Loucy (cell line): ENCODE data around the gene CCDC81.

Source experiments
- H2AFZ ChIP-seq: fragments of 200-600 bp; sonication (generic); 2 replicates; pipeline ENCODE4 v1.6.0; 2016; ENCODE audit warnings: antibody characterized with exemption, mild to moderate bottlenecking, low read length, moderate library complexity
- H3F3A ChIP-seq: fragments of 200-600 bp; 2 replicates; pipeline ENCODE4 v1.6.0; 2016; ENCODE audit warnings: antibody characterized with exemption, low read depth, mild to moderate bottlenecking
- H3K27me3 ChIP-seq: fragments of 200-600 bp; sonication (generic); 2 replicates; pipeline ENCODE4 v1.6.1; 2014; ENCODE audit warnings: low read length, mild to moderate bottlenecking; ENCODE audit not compliant: insufficient read depth, poor library complexity, severe bottlenecking
- H3K36me3 ChIP-seq: fragments of 200-600 bp; sonication (generic); 2 replicates; pipeline ENCODE4 v1.6.1; 2016; ENCODE audit warnings: low read length; ENCODE audit not compliant: insufficient read depth
- H3K4me1 ChIP-seq: fragments of 200-600 bp; sonication (generic); 2 replicates; pipeline ENCODE4 v1.5.1; 2014; ENCODE audit warnings: low read length, mild to moderate bottlenecking; ENCODE audit not compliant: insufficient read depth, poor library complexity, severe bottlenecking
- H3K4me2 ChIP-seq: fragments of 200-600 bp; sonication (generic); 2 replicates; pipeline ENCODE4 v1.6.0; 2014; ENCODE audit warnings: antibody characterized with exemption, low read length, low read depth, mild to moderate bottlenecking; ENCODE audit not compliant: poor library complexity, severe bottlenecking
- H3K4me3 ChIP-seq: fragments of 200-600 bp; sonication (generic); 2 replicates; pipeline ENCODE4 v1.5.1; 2014; ENCODE audit warnings: low read length, mild to moderate bottlenecking, mixed read lengths; ENCODE audit not compliant: poor library complexity, severe bottlenecking
- H3K79me2 ChIP-seq: fragments of 200-600 bp; sonication (generic); 2 replicates; pipeline ENCODE4 v1.6.1; 2014; ENCODE audit warnings: low read length; ENCODE audit not compliant: insufficient read depth
- H3K9ac ChIP-seq: fragments of 200-600 bp; sonication (generic); 2 replicates; pipeline ENCODE4 v1.6.0; 2014; ENCODE audit warnings: mild to moderate bottlenecking, low read depth, low read length, moderate library complexity; ENCODE audit not compliant: poor library complexity, severe bottlenecking
- H3K9me2 ChIP-seq: fragments of 200-600 bp; sonication (generic); replicated peaks from 2 replicates; pipeline ENCODE4 v1.6.1; 2016; ENCODE audit warnings: low read depth, low read length, mixed read lengths
- H3K9me3 ChIP-seq: fragments of 200-600 bp; sonication (generic); 2 replicates; pipeline ENCODE4 v1.6.1; 2014; ENCODE audit warnings: mild to moderate bottlenecking, antibody characterized with exemption, low read length, low read depth; ENCODE audit not compliant: insufficient read depth
- H4K20me1 ChIP-seq: fragments of 200-600 bp; sonication (generic); 2 replicates; pipeline ENCODE4 v1.6.0; 2014; ENCODE audit warnings: antibody characterized with exemption, low read length, mild to moderate bottlenecking; ENCODE audit not compliant: insufficient read depth, poor library complexity, severe bottlenecking
- CTCF ChIP-seq: fragments of 200-600 bp; sonication (generic); conservative IDR thresholded peaks from 2 replicates; pipeline ENCODE4 v1.5.1; 2014; ENCODE audit warnings: mild to moderate bottlenecking, antibody characterized with exemption, low read length
- EZH2phosphoT487 ChIP-seq: fragments of 200-600 bp; IDR thresholded peaks from 2 replicates; pipeline ENCODE4 v1.6.1; 2018; ENCODE audit warnings: antibody characterized with exemption, mild to moderate bottlenecking, moderate library complexity, borderline replicate concordance

Gene CCDC81

GRCh38 chr11:86464509-86465221, 90.0 kb downstream of the CCDC81 start:
- H3K27me3 ChIP-seq, result no peaks in the 10 kb centered on the region
- TF ChIP-seq EZH2phosphoT487, result no peak
- TF ChIP-seq CTCF, result no peak
- no peaks in the 10 kb centered on the region for H3K9me3 ChIP-seq
- no peak overlapping the region for H3K9ac ChIP-seq
- H3F3A ChIP-seq, result no peaks in the 10 kb centered on the region
- no peaks in the 10 kb centered on the region for H3K36me3 ChIP-seq
- no peaks in the 10 kb centered on the region for H3K9me2 ChIP-seq
- no peaks in the 10 kb centered on the region for H4K20me1 ChIP-seq
- no peak overlapping the region for H2AFZ ChIP-seq
- H3K4me3 ChIP-seq, result no peak overlapping the region
- H3K79me2 ChIP-seq, result no peaks in the 10 kb centered on the region
- H3K4me1 ChIP-seq, result peaks cover 13% of the 10 kb centered on the region
- peak overlapping the region; percentile 11 for H3K4me2 ChIP-seq

- Histone ChIP-seq H3K36me3 (no peaks in the 10 kb centered on the region), H2AFZ (no peak overlapping the region), H3K9me3 (no peaks in the 10 kb centered on the region), H3K27me3 (no peaks in the 10 kb centered on the region), H3K4me1 (peaks cover 23% of the 10 kb centered on the region), H3K9ac (no peak overlapping the region), H3F3A (no peaks in the 10 kb centered on the region), H3K9me2 (no peaks in the 10 kb centered on the region), H4K20me1 (no peaks in the 10 kb centered on the region), H3K4me3 (no peak overlapping the region), H3K79me2 (no peaks in the 10 kb centered on the region), H3K4me2 (no peak overlapping the region)
- TF ChIP-seq CTCF, result no peak
- no peak for TF ChIP-seq EZH2phosphoT487
Measured at GRCh38 chr11:86468169-86468568, 93.5 kb downstream of the CCDC81 start.

GRCh38 chr11:86469491-86470388, 95.1 kb downstream of the CCDC81 start:
- no peak overlapping the region for H2AFZ ChIP-seq
- H3K4me2 ChIP-seq, result no peak overlapping the region
- no peaks in the 10 kb centered on the region for H3K9me3 ChIP-seq
- TF ChIP-seq CTCF (no peak), EZH2phosphoT487 (no peak)
- H3K4me1 ChIP-seq, result peaks cover 17% of the 10 kb centered on the region
- no peak overlapping the region for H3K9ac ChIP-seq
- H3K4me3 ChIP-seq, result no peak overlapping the region
- H3K9me2 ChIP-seq, result no peaks in the 10 kb centered on the region
- H3F3A ChIP-seq, result no peaks in the 10 kb centered on the region
- no peaks in the 10 kb centered on the region for H4K20me1 ChIP-seq
- no peaks in the 10 kb centered on the region for H3K36me3 ChIP-seq
- H3K79me2 ChIP-seq, result no peaks in the 10 kb centered on the region
- H3K27me3 ChIP-seq, result no peaks in the 10 kb centered on the region
